GM21737 (cell line): ENCODE results near the gene FOXF2.

Experiments
- ATAC-seq: cut with Tn5 transposase; IDR thresholded peaks from one replicate; pipeline ENCODE4 v1.9.1; 2021; ENCODE audit warnings: mild to moderate bottlenecking, moderate library complexity; ENCODE audit not compliant: unreplicated experiment

The FOXF2 gene

GRCh38 chr6:1405221-1405620 is 15.8 kb downstream of the FOXF2 start:
- ATAC-seq, result no peak

DNA sequence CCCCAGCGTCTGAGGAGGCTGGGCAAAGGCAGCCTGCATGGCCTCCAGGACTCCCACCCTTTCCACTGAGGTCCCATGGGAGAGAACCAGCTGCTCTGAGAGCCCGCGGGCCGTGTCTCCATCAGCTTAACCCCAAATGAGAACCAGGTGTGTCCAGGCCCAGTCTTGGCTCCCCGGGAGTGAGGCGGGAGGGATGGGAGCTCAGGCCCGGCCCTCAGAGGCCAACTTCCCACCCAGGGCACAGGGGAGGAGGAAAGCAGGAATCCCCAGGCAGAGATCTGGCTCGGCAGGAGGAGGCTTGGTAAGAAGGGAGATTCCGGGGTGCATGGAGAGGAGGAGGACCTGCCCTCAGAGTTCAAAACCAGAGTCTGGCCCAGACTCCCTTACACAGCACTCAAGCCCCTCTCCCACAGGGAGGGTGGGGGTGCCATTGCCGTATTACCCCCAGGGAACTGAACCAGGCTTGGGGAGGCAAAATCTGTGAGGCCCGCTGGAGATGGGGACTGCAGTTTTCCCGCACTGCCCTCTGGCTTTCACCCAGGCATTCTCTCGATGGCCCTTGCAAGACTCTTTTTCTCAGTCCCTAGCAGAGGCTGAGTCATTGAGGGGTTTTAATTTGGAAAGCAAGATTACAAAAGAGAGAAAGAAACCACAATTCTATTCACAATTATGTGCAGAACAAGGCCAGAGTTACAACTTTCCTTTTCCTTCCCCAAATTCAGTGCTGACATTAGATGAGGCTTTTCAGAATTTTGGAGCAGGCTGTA is 17.1 kb downstream of the FOXF2 start:
- no peak for ATAC-seq

GRCh38 chr6:1407499-1407990 is 18.2 kb downstream of the FOXF2 start:
- ATAC-seq, result no peak

- no peak for ATAC-seq
These were observed 20.5 kb downstream of the FOXF2 start for GRCh38 chr6:1409774-1410465.

- ATAC-seq, result no peak
These were observed 23.5 kb downstream of the FOXF2 start for GRCh38 chr6:1412901-1413300.

- ATAC-seq, result no peak
These were observed 26.2 kb downstream of the FOXF2 start for GRCh38 chr6:1415416-1416063.

DNA sequence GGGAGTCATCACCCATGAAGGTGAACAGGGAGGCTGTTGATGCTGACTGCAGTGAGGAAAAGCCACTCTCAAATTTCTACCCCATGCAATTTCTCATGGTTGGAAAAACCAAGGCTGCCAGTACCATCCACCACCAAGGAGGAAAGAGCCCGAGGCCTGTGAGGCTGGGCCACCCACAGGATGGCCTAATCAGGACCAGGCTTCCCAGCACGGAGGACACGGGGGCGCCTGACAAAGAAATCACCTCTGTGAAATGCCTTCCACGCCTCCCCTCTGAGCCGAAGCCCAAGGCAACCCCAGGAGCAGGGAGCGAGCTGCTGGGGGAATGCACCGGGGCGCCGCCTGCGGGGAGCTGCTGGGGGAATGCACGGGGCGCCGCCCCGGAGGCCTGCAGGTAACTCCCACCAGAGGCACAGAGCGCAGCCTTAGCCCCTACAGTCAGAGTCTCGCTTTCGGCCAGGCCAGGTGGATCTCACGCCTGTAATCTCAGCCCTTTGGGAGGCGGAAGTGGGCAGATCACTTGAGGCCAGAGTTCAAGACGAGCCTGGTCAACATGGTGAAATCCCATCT is 26.9 kb downstream of the FOXF2 start:
- no peak for ATAC-seq

DNA sequence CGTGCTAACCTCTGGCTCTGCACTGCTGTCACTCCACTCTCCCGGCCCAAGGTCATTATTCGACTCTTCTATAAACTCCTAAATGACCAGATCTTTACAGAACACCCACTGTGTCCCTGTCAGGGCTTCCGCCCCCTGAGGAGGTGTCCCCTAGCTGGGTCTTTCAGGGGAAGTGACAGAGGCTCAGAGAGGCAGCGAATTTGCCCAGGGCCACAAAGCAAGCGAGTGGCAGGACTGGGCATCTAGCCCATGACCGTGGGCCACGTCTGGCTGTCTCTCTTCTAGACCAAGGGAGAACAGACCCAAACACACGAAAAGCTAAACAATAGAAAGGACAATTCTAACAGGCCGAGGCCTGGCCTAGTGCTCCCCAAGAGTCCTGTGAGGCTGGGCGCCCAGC is 27.4 kb downstream of the FOXF2 start:
- no peak for ATAC-seq

DNA sequence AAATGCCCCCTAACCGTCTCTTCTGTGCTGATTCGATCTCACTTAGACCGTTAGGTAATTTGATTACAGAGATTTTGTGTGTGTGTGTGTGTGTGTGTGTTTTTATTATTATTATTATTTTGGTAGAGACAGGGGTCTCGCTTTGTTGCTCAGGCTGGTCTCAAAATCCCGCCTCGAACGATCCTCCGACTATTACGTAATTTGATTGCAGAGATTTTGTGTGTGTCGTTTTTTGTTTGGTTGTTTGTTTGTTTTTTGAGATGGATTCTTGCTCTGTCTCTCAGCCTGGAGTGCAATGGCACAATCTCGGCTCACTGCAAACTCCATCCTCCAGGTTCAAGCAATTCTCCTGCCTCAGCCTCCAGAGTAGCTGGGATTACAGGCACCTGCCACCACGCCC is 28.3 kb downstream of the FOXF2 start:
- no peak for ATAC-seq

GRCh38 chr6:1418471-1419191 is 29.3 kb downstream of the FOXF2 start:
- no peak for ATAC-seq

DNA sequence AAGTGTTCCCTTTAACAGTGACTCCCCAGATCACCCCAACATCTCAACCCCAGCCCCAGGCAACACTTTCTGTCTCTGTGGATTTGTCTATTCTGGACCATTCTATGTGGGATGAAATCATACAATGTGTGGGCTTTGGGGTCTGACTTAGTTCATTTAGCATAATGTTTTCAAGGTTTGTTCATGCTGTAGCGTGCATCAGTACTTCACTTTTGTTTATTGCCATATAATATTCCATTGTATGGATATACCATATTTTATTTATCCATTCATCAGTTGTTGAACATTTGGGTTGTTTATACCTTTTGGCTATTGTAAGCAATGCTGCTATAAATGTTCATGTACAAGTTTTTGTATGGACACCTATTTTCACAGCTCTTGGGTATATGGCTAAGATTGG is 31.0 kb downstream of the FOXF2 start:
- ATAC-seq, result no peak

GRCh38 chr6:1422290-1422689 is 32.9 kb downstream of the FOXF2 start:
- ATAC-seq, result no peak

GRCh38 chr6:1423578-1423977 is 34.2 kb downstream of the FOXF2 start:
- ATAC-seq, result no peak

- no peak for ATAC-seq
These were observed 35.0 kb downstream of the FOXF2 start for GRCh38 chr6:1424306-1424927.

GRCh38 chr6:1426416-1426815 is 37.0 kb downstream of the FOXF2 start:
- no peak for ATAC-seq

GRCh38 chr6:1435806-1436205 is 46.4 kb downstream of the FOXF2 start:
- no peak for ATAC-seq

DNA sequence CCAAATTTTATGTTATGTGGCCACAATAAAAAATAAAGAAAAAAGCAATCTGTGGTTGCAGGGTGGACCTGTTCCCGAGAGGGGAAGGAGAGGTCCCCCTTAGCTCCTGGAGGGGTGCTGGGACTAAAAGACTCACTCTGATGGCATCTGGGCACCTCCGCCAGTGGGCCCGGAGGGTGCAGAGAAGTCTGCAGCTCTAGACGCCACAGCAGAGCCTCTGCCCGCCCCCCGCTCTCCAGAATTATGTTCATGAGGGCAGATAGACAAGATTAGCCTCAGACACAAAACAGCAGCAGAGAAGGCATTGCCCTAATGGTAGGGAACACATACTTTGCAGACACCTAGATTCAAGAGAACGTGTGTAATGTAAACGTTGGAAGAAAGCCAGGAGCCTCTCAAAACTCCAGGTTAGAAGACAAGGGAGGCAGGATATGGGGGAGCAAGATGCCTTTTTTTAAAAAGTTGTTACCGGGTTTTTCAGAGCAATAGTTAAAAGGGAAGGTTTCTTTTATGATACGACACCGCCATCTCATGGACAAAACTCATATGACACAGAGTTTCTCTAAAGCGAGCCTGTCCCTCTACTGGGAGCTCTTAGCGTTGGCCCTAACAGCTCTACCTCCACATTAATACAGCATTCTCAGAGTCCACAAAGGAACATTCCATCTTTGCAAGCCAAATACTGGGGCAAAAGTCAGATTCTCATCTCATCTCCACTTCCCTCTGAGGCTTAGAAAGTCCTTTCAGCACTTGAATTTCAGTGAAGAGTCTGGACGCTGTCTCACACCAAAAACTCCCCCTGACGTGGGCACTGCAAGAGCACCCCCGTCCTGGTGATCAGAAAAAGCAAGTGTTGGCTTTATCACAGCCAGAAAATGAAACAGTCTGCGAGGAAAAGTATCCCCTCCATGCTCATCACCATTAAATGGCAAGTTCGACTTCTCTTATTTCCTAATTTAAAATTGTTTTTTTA is 47.2 kb downstream of the FOXF2 start:
- ATAC-seq, result no peak

DNA sequence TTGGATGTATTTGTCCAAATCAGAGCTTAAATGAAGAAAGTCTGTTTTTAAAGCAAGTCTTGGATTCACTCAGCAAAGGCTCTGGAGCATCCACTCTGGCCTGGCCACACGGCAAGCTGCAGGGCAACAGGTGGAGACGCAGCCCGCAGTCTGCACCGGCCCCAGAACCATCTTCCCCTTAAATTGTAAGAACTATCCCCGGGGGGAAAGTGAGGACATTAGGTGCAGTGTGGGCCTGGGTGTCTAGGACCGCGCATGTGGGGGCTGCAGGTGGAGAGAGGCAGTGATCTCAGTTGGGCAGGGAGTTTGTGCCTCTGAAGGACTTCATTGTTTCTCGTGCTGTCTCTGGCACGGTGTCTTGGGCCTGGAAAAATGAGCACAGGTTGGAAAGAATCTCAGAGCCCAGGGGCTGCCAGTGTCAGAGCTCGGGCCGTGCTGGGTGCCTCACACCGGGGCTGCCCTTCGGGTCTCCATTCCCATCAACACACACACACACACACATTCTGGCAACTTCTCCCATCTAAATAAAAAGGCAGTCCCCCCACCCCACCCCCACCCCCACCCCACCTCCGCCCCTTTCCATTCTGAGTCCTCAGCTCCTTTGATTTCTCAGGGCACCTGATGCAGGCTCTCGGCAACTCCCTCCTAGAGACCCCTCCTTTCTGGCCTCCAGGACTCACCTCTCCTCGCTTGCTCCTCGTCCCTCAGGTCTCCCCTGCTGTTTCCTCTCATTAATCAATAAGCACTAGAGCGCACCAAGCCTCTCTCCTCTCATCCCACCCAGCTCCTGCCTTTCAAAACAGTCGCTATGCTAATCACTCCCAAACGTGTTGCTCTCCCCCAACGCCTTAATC is 48.4 kb downstream of the FOXF2 start:
- no peak for ATAC-seq
